ENCODE results near the gene CMIP. TPM values are rescaled to one million over a fixed set of nuclear protein-coding genes. Genes with fewer than 3 reads are reported as not detected.

The CMIP gene
- total RNA-seq, 1 experiment from 2014 or later, result 48.2 TPM

DNA sequence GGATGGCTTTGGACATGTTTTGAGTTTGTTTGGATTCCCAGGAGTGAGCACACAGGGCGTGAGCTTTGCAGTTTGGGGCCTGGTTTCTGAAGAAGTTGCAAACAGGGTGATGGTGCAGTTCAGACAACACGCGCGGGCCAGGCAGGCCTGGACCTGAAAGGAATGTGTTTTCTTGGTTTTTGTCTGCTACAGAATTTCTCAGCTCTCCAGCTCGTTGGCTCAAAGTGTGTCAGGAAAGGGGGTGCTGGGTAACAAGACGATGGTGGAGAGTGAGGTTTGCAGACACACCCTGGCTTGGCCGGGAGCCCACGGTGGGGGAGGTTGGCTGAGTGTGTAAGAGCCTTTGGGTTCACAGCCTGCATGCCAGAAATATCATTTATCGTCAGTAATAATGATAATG lies 82.3 kb downstream of the CMIP start:
- TF ChIP-seq CTCF (conservative IDR thresholded peaks at IDR 0.05), result no peak
- Mint-ChIP-seq H3K27me3 (ENCODE audit: low read depth) (no peaks in the 10 kb centered on the region), H3K4me3 (no peak overlapping the region), H3K27ac (peak overlapping the region in 2 of 3 experiments; percentile 4 to 21; a peak in 2 of 7 replicates), H3K36me3 (ENCODE audit: insufficient read depth in 1 of 3, low read depth in 3 of 3) (peaks cover 13 to 24% (median 22%) of the 10 kb centered on the region in 3 experiments), H3K4me1 (peaks cover 21 to 28% of the 10 kb centered on the region in 2 experiments), H3K9me3 (peaks cover 3 to 6% of the 10 kb centered on the region in 2 experiments; a peak in 4 of 5 replicates)
- H3K27ac ChIP-seq (ENCODE audit: insufficient read length, low read depth, low read length), result no peak overlapping the region
- H3T11ph ChIP-seq (ENCODE audit: low read length), result no peak overlapping the region
- no peaks in the 10 kb centered on the region for H3K27me3 ChIP-seq (ENCODE audit: insufficient read depth, low read length)
- H2BK5ac ChIP-seq (ENCODE audit: insufficient read length, low read length), result no peak overlapping the region
- H3K23ac ChIP-seq (ENCODE audit: insufficient read length, low read depth, low read length), result no peak overlapping the region
- H3K23me2 ChIP-seq (ENCODE audit: insufficient read length, low read depth, low read length, poor library complexity, severe bottlenecking), result no peaks in the 10 kb centered on the region
- DNase-seq, result no peak
- H4K20me1 ChIP-seq (ENCODE audit: control insufficient read depth, insufficient read depth, insufficient read length), result no peaks in the 10 kb centered on the region
- H3K4me1 ChIP-seq (ENCODE audit: insufficient read depth, low read length), result peaks cover 3% of the 10 kb centered on the region; the same call in 1 of the 2 replicates
- H3K79me1 ChIP-seq (ENCODE audit: insufficient read depth, low read depth, low read length, poor library complexity, severe bottlenecking), result peaks cover 6% of the 10 kb centered on the region
- H3K14ac ChIP-seq (ENCODE audit: insufficient read depth, low read length), result no peak overlapping the region
- H3K18ac ChIP-seq (ENCODE audit: insufficient read length, low read depth, low read length), result no peak overlapping the region
- H3K9ac ChIP-seq (ENCODE audit: extremely low read depth, insufficient read length, low read length), result no peak overlapping the region
- H4K91ac ChIP-seq (ENCODE audit: insufficient read length, low read depth, low read length), result no peak overlapping the region
- H2AK5ac ChIP-seq (ENCODE audit: insufficient read length, low read length), result no peak overlapping the region
- no peak overlapping the region for H2BK12ac ChIP-seq (ENCODE audit: insufficient read length, low read depth, low read length)
- no peak overlapping the region for H2BK20ac ChIP-seq (ENCODE audit: low read depth, low read length, poor library complexity, severe bottlenecking)
- no peak overlapping the region for H4K5ac ChIP-seq (ENCODE audit: insufficient read length, low read depth, low read length)
- H3K56ac ChIP-seq (ENCODE audit: insufficient read length, low read depth, low read length), result no peak overlapping the region
- no CpG with 5 or more reads among the region's 9 CpGs for WGBS (ENCODE audit: extremely low coverage, insufficient read length, low lambda C conversion rate)
- H3K79me2 ChIP-seq (ENCODE audit: insufficient read depth, low read length), result peaks cover 13% of the 10 kb centered on the region; the same call in 1 of the 2 replicates
- H4K8ac ChIP-seq (replicated peaks; ENCODE audit: insufficient read length, low read depth, low read length), result no peak overlapping the region
- H3K4ac ChIP-seq (ENCODE audit: low read depth, low read length), result no peak overlapping the region
- no peak overlapping the region for H2BK120ac ChIP-seq (ENCODE audit: low read depth, low read length, poor library complexity, severe bottlenecking)
- H3K4me2 ChIP-seq (ENCODE audit: insufficient read depth, insufficient read length, low read length), result no peak overlapping the region
- no peak overlapping the region for H2AFZ ChIP-seq (ENCODE audit: low read length)
- no peak overlapping the region for H2BK15ac ChIP-seq (ENCODE audit: low read depth, low read length)
- no peaks in the 10 kb centered on the region for H3K9me3 ChIP-seq (ENCODE audit: control insufficient read depth, low read depth, low read length)

Measured in H9 (cell line).